Measurements from ENCODE around the gene GRHL1. TPM values are rescaled to one million over a fixed set of nuclear protein-coding genes. Genes with fewer than 3 reads are reported as not detected.

GRHL1 gene
- total RNA-seq, 1 experiment from 2014 or later, result 10.3 TPM

GRCh38 chr2:9952856-9953503 is 1.5 kb downstream of the GRHL1 start:
- ChIA-PET POLR2A (ENCODE audit: unreplicated experiment) (no interaction called here), CTCF (interaction anchor here (0.5 to 0.6 kb wide), 2 partner anchors 22 to 63 kb away, joined by 3 to 5 read pairs; no protein-coding TSS in a partner anchor)
- Histone ChIP-seq H3K9me3 (ENCODE audit: low read length) (no peaks in the 10 kb centered on the region), H3K4me3 (ENCODE audit: low read length) (peak overlapping the region; percentile 73), H3K4me1 (ENCODE audit: insufficient read depth, low read length) (peaks cover 29% of the 10 kb centered on the region), H3K9ac (ENCODE audit: low read length) (peak overlapping the region; percentile 46; the same call in 1 of the 2 replicates), H3K79me2 (ENCODE audit: low read length) (peaks cover 37% of the 10 kb centered on the region), H3F3A (ENCODE audit: low read length, unreplicated experiment) (no peaks in the 10 kb centered on the region), H2AFZ (ENCODE audit: low read length) (peak overlapping the region; percentile 59), H3K4me2 (ENCODE audit: low read length) (peak overlapping the region; percentile 85), H4K20me1 (ENCODE audit: low read length) (no peaks in the 10 kb centered on the region), H3K27me3 (ENCODE audit: low read length) (no peaks in the 10 kb centered on the region), H3K27ac (ENCODE audit: low read length) (0 out of 2 replicates have a peak overlapping the region, but pooled peaks have one; percentile 4), H3K36me3 (ENCODE audit: low read depth, low read length) (0 out of 2 replicates have a peak, but pooled peaks cover 2% of the 10 kb centered on the region), H3K9me2 (replicated peaks; ENCODE audit: low read length) (no peaks in the 10 kb centered on the region)
- BruUV-seq (replicated peaks), result no TSS peak
- ATAC-seq (no peak), DNase-seq (peak; percentile 37)
- intact Hi-C loops (cut with micrococcal nuclease), result loop anchor here (5.0 to 10.0 kb wide), 3 partner anchors 56 to 151 kb away; partner anchors contain the start of gene TAF1B
- no peak for TF ChIP-seq CTCF (conservative IDR thresholded peaks at IDR 0.05; ENCODE audit: low read depth, low read length)
- TF ChIP-seq EZH2 (IDR thresholded peaks at IDR 0.05; ENCODE audit: low read length, unreplicated experiment), result no peak
- no peak for TF ChIP-seq EZH2phosphoT487 (IDR thresholded peaks at IDR 0.05; ENCODE audit: borderline replicate concordance, low read length)

- Histone ChIP-seq H3K4me2 (ENCODE audit: low read length) (peak overlapping the region; percentile 85), H3K27me3 (ENCODE audit: low read length) (no peaks in the 10 kb centered on the region), H3K4me3 (ENCODE audit: low read length) (peak overlapping the region; percentile 73), H3K36me3 (ENCODE audit: low read depth, low read length) (0 out of 2 replicates have a peak, but pooled peaks cover 2% of the 10 kb centered on the region), H2AFZ (ENCODE audit: low read length) (peak overlapping the region; percentile 15), H4K20me1 (ENCODE audit: low read length) (no peaks in the 10 kb centered on the region), H3K9me2 (replicated peaks; ENCODE audit: low read length) (no peaks in the 10 kb centered on the region), H3K27ac (ENCODE audit: low read length) (peak overlapping the region; percentile 4), H3K79me2 (ENCODE audit: low read length) (peaks cover 37% of the 10 kb centered on the region), H3F3A (ENCODE audit: low read length, unreplicated experiment) (no peaks in the 10 kb centered on the region), H3K4me1 (ENCODE audit: insufficient read depth, low read length) (peaks cover 29% of the 10 kb centered on the region), H3K9ac (ENCODE audit: low read length) (peak overlapping the region; percentile 46; the same call in 1 of the 2 replicates), H3K9me3 (ENCODE audit: low read length) (no peaks in the 10 kb centered on the region)
- TF ChIP-seq EZH2phosphoT487 (IDR thresholded peaks at IDR 0.05; ENCODE audit: borderline replicate concordance, low read length) (no peak), EZH2 (IDR thresholded peaks at IDR 0.05; ENCODE audit: low read length, unreplicated experiment) (no peak), CTCF (conservative IDR thresholded peaks at IDR 0.05; ENCODE audit: low read depth, low read length) (no peak)
- DNase-seq (peak; percentile 41), ATAC-seq (no peak)
- CTCF ChIA-PET, result no interaction called here
- BruUV-seq (replicated peaks), result no TSS peak
- POLR2A ChIA-PET (ENCODE audit: unreplicated experiment), result no interaction called here
- intact Hi-C loops (cut with micrococcal nuclease), result loop anchor here (2.0 to 10.0 kb wide), 4 partner anchors 21 to 152 kb away; partner anchors contain the start of gene TAF1B
Measured at GRCh38 chr2:9954136-9954535, 2.6 kb downstream of the GRHL1 start.

- Histone ChIP-seq H3K4me1 (ENCODE audit: insufficient read depth, low read length) (peaks cover 30% of the 10 kb centered on the region), H3K4me3 (ENCODE audit: low read length) (no peak overlapping the region), H3K27me3 (ENCODE audit: low read length) (no peaks in the 10 kb centered on the region), H3K9me3 (ENCODE audit: low read length) (no peaks in the 10 kb centered on the region), H3K79me2 (ENCODE audit: low read length) (peaks cover 27% of the 10 kb centered on the region), H2AFZ (ENCODE audit: low read length) (no peak overlapping the region), H3K9ac (ENCODE audit: low read length) (no peak overlapping the region), H3K4me2 (ENCODE audit: low read length) (no peak overlapping the region), H3F3A (ENCODE audit: low read length, unreplicated experiment) (no peaks in the 10 kb centered on the region), H3K27ac (ENCODE audit: low read length) (no peak overlapping the region), H3K9me2 (replicated peaks; ENCODE audit: low read length) (no peaks in the 10 kb centered on the region), H3K36me3 (ENCODE audit: low read depth, low read length) (0 out of 2 replicates have a peak, but pooled peaks cover 9% of the 10 kb centered on the region), H4K20me1 (ENCODE audit: low read length) (no peaks in the 10 kb centered on the region)
- POLR2A ChIA-PET (ENCODE audit: unreplicated experiment), result no interaction called here
- DNase-seq (no peak), ATAC-seq (no peak)
- BruUV-seq (replicated peaks), result no TSS peak
- TF ChIP-seq CTCF (conservative IDR thresholded peaks at IDR 0.05; ENCODE audit: low read depth, low read length) (no peak), EZH2phosphoT487 (IDR thresholded peaks at IDR 0.05; ENCODE audit: borderline replicate concordance, low read length) (no peak), EZH2 (IDR thresholded peaks at IDR 0.05; ENCODE audit: low read length, unreplicated experiment) (no peak)
- intact Hi-C loops (cut with micrococcal nuclease), result loop anchor here (10.0 kb wide), 1 partner anchor 113 kb away; the partner anchor contains the start of gene TAF1B
- CTCF ChIA-PET, result no interaction called here
Measured at GRCh38 chr2:9958057-9958456, 6.6 kb downstream of the GRHL1 start.

Data from PC-3 (cell line).